Sigmoid colon (tissue), 7 donors: Measurements from ENCODE around the gene GTF3C5. TPM values are rescaled to one million over a fixed set of nuclear protein-coding genes. Genes with fewer than 3 reads are reported as not detected.

Experiments
- DNase-seq: peaks from one replicate; pipeline ENCODE4 v3.0.0-alpha.2; 2019
- H3K27ac ChIP-seq, 4 donors: fragments of 200-600 bp; sonication (generic); one replicate each; pipeline ENCODE4 v1.5.1; 2016 to 2019; ENCODE audit warnings: mild to moderate bottlenecking in 1 of 4
- H3K27me3 ChIP-seq, 3 donors: fragments of 200-600 bp; sonication (generic); one replicate each; pipeline ENCODE4 v1.5.1; 2019; ENCODE audit warnings: mild to moderate bottlenecking in 1 of 3
- H3K36me3 ChIP-seq, 4 donors: fragments of 200-600 bp; sonication (generic); one replicate each; pipeline ENCODE4 v1.5.1; 2016 to 2019
- H3K4me1 ChIP-seq, 4 donors: fragments of 200-600 bp; sonication (generic); one replicate each; pipeline ENCODE4 v1.5.1; 2017 to 2019
- H3K4me3 ChIP-seq, 4 donors: fragments of 200-600 bp; sonication (generic); one replicate each; pipeline ENCODE4 v1.5.1; 2017 to 2019; ENCODE audit warnings: mild to moderate bottlenecking in 2 of 4, moderate library complexity in 1 of 4
- H3K9me3 ChIP-seq, 4 donors: fragments of 200-600 bp in 3 of 4; sonication (generic) in 3 of 4; one replicate each; pipeline versions ENCODE4 v1.5.1 to v1.6.1; 2013 to 2019
- EP300 ChIP-seq, 4 donors: sonication (generic); formaldehyde crosslinking; IDR thresholded peaks; one replicate each; pipeline ENCODE4 v1.6.1; 2017; ENCODE audit warnings: antibody characterized with exemption in 4 of 4
- POLR2A ChIP-seq, 2 donors: fragments of 450-650 bp; IDR thresholded peaks; one replicate each; pipeline ENCODE4 v1.6.1; 2016; ENCODE audit warnings: antibody characterized with exemption in 2 of 2, mild to moderate bottlenecking in 2 of 2, moderate library complexity in 2 of 2
- POLR2AphosphoS5 ChIP-seq, 4 donors: sonication (generic); formaldehyde crosslinking; IDR thresholded peaks; one replicate each; pipeline ENCODE4 v1.6.1; 2017; ENCODE audit warnings: antibody characterized with exemption in 4 of 4
- WGBS, 2 donors: extraction: QIAGEN DNeasy Blood & Tissue Kit; methylation state at CpG; one replicate each; pipeline ENCODE4 v1.1.7; 2013; 5-methylcytosine and 5-hydroxymethylcytosine counted together
- intact Hi-C: fragments of 100-400 bp; cut with DNase I; formaldehyde crosslinking; loops from one replicate; pipeline ENCODE4 v1.15.1; 2023
- polyA plus RNA-seq, 3 donors: library from polyadenylated mRNA; stranded (reverse); fragments of 200-250 nt; gene quantifications; one replicate each; pipeline ENCODE4 v1.2.3, GENCODE V29; 2013
- total RNA-seq, 4 donors: library from RNA; depleted of rRNA; stranded (reverse); fragments of >200 nt; gene quantifications; one replicate each; pipeline ENCODE4 v1.1.0, GENCODE V29; 2016
- TF ChIP-seq, protein P1 (sequence below), 4 experiments: fragments of 450-650 bp in 3 of 4; fragments of 200-600 bp in 1 of 4; IDR thresholded peaks; one replicate each; pipeline ENCODE4 v1.5.1; 2016 to 2019; ENCODE audit warnings: antibody characterized with exemption in 4 of 4, mild to moderate bottlenecking in 3 of 4, moderate library complexity in 2 of 4
- donor health status: healthy with polysubstance abuse.
- donor health status: Bipolar disorder and iron deficiency.
- donor health status: healthy.

GTF3C5 gene
- total and polyA plus RNA-seq, 7 donors = 25.8 to 52.7 (median 47.1) TPM

DNA sequence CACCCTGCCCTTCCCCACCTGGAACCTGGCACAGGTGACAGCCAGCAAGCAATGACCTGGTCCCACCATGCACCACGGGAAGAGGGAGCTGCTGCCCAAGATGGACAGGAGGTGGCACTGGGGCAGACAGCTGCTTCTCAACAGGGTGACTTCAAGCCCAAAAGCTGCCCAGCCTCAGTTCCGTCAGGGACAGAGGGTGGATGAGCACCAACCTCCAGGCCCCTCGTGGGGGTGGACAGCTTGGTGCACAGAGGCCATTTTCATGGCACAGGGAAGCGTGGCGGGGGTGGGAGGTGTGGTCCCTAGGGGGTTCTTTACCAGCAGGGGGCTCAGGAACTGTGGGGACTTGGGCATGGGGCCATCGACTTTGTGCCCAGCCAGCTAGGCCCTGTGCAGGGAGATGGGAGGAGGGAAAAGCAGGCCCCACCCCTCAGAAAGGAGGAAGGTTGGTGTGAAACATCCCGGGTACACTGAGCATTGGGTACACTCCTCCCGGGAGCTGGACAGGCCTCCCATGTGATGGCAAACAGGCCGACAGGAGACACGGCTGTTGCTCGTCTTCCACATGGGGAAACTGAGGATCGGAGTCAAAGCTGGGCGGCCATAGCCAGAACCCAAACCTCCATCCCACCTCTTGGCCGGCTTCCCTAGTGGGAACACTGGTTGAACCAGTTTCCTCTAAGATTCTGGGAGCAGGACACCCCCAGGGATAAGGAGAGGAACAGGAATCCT lies 32.9 kb downstream of the GTF3C5 start:
- no peaks in the 10 kb centered on the region for H3K9me3 ChIP-seq
- H3K27me3 ChIP-seq = no peaks in the 10 kb centered on the region
- peaks cover 0 to 3% (median 0%) of the 10 kb centered on the region in 4 donors for H3K36me3 ChIP-seq
- intact Hi-C loops = no loop called here
- H3K4me3 ChIP-seq = no peak overlapping the region
- DNase-seq = no peak
- H3K4me1 ChIP-seq = no peaks in the 10 kb centered on the region
- no peak overlapping the region for H3K27ac ChIP-seq
- TF ChIP-seq POLR2AphosphoS5 (IDR thresholded peaks at IDR 0.05) = no peak
- TF ChIP-seq EP300 (IDR thresholded peaks at IDR 0.05) = no peak
- TF ChIP-seq, protein P1, sequence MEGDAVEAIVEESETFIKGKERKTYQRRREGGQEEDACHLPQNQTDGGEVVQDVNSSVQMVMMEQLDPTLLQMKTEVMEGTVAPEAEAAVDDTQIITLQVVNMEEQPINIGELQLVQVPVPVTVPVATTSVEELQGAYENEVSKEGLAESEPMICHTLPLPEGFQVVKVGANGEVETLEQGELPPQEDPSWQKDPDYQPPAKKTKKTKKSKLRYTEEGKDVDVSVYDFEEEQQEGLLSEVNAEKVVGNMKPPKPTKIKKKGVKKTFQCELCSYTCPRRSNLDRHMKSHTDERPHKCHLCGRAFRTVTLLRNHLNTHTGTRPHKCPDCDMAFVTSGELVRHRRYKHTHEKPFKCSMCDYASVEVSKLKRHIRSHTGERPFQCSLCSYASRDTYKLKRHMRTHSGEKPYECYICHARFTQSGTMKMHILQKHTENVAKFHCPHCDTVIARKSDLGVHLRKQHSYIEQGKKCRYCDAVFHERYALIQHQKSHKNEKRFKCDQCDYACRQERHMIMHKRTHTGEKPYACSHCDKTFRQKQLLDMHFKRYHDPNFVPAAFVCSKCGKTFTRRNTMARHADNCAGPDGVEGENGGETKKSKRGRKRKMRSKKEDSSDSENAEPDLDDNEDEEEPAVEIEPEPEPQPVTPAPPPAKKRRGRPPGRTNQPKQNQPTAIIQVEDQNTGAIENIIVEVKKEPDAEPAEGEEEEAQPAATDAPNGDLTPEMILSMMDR (IDR thresholded peaks at IDR 0.05) = no peak
- 86 to 88% methylated on average over 14 of the region's 14 CpGs for WGBS, 2 donors

DNA sequence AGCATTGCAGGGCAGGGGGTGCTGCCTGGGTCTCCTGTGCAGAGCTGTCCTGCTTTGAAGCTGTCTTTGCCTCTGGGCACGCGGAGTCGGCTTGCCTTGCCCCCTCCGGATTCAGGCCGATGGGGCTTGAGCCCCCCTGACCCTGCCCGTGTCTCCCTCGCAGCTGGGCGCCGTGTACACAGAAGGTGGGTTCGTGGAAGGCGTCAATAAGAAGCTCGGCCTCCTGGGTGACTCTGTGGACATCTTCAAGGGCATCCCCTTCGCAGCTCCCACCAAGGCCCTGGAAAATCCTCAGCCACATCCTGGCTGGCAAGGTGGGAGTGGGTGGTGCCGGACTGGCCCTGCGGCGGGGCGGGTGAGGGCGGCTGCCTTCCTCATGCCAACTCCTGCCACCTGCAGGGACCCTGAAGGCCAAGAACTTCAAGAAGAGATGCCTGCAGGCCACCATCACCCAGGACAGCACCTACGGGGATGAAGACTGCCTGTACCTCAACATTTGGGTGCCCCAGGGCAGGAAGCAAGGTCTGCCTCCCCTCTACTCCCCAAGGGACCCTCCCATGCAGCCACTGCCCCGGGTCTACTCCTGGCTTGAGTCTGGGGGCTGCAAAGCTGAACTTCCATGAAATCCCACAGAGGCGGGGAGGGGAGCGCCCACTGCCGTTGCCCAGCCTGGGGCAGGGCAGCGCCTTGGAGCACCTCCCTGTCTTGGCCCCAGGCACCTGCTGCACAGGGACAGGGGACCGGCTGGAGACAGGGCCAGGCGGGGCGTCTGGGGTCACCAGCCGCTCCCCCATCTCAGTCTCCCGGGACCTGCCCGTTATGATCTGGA lies 33.7 kb downstream of the GTF3C5 start:
- no peak for TF ChIP-seq EP300 (IDR thresholded peaks at IDR 0.05)
- TF ChIP-seq POLR2AphosphoS5 (IDR thresholded peaks at IDR 0.05) = no peak
- TF ChIP-seq, protein P1 (IDR thresholded peaks at IDR 0.05) = no peak
- no peak for TF ChIP-seq POLR2A (IDR thresholded peaks at IDR 0.05)
- no peak overlapping the region for H3K27ac ChIP-seq
- intact Hi-C loops = no loop called here
- H3K9me3 ChIP-seq = no peaks in the 10 kb centered on the region
- no peaks in the 10 kb centered on the region for H3K27me3 ChIP-seq
- H3K36me3 ChIP-seq = peaks cover 0 to 3% (median 0%) of the 10 kb centered on the region in 4 donors
- no peak for DNase-seq
- 94 to 95% methylated on average over 30 of the region's 30 CpGs for WGBS, 2 donors
- H3K4me3 ChIP-seq = no peak overlapping the region
- no peaks in the 10 kb centered on the region for H3K4me1 ChIP-seq

DNA sequence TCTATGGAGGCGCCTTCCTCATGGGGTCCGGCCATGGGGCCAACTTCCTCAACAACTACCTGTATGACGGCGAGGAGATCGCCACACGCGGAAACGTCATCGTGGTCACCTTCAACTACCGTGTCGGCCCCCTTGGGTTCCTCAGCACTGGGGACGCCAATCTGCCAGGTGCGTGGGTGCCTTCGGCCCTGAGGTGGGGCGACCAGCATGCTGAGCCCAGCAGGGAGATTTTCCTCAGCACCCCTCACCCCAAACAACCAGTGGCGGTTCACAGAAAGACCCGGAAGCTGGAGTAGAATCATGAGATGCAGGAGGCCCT lies 34.2 kb downstream of the GTF3C5 start:
- H3K27ac ChIP-seq = no peak overlapping the region
- H3K36me3 ChIP-seq = peaks cover 0 to 3% (median 0%) of the 10 kb centered on the region in 4 donors
- intact Hi-C loops = no loop called here
- no peak for DNase-seq
- no peaks in the 10 kb centered on the region for H3K4me1 ChIP-seq
- no peak overlapping the region for H3K4me3 ChIP-seq
- 94 to 95% methylated on average over 17 of the region's 17 CpGs for WGBS, 2 donors
- H3K27me3 ChIP-seq = no peaks in the 10 kb centered on the region
- no peaks in the 10 kb centered on the region for H3K9me3 ChIP-seq
- TF ChIP-seq EP300 (IDR thresholded peaks at IDR 0.05) (no peak), POLR2AphosphoS5 (IDR thresholded peaks at IDR 0.05) (no peak)

DNA sequence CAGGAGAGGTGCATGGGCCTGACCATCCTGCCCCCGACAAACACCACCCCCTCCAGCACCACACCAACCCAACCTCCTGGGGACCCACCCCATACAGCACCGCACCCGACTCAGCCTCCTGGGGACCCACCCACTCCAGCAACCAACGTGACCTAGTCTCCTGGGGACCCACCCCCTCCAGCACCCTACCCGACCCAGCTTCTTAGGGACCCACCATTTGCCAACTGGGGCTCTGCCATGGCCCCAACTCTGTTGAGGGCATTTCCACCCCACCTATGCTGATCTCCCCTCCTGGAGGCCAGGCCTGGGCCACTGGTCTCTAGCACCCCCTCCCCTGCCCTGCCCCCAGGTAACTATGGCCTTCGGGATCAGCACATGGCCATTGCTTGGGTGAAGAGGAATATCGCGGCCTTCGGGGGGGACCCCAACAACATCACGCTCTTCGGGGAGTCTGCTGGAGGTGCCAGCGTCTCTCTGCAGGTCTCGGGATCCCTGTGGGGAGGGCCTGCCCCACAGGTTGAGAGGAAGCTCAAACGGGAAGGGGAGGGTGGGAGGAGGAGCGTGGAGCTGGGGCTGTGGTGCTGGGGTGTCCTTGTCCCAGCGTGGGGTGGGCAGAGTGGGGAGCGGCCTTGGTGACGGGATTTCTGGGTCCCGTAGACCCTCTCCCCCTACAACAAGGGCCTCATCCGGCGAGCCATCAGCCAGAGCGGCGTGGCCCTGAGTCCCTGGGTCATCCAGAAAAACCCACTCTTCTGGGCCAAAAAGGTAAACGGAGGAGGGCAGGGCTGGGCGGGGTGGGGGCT lies 35.6 kb downstream of the GTF3C5 start:
- Histone ChIP-seq H3K36me3 (peaks cover 0 to 3% (median 0%) of the 10 kb centered on the region in 4 donors), H3K4me1 (no peaks in the 10 kb centered on the region), H3K27me3 (no peaks in the 10 kb centered on the region), H3K27ac (no peak overlapping the region), H3K9me3 (no peaks in the 10 kb centered on the region), H3K4me3 (no peak overlapping the region)
- TF ChIP-seq, protein P1 (IDR thresholded peaks at IDR 0.05) = no peak
- TF ChIP-seq POLR2A (IDR thresholded peaks at IDR 0.05) (no peak), POLR2AphosphoS5 (IDR thresholded peaks at IDR 0.05) (no peak), EP300 (IDR thresholded peaks at IDR 0.05) (no peak)
- intact Hi-C loops = no loop called here
- WGBS, 2 donors = 93 to 94% methylated on average over 25 of the region's 25 CpGs
- DNase-seq = no peak

DNA sequence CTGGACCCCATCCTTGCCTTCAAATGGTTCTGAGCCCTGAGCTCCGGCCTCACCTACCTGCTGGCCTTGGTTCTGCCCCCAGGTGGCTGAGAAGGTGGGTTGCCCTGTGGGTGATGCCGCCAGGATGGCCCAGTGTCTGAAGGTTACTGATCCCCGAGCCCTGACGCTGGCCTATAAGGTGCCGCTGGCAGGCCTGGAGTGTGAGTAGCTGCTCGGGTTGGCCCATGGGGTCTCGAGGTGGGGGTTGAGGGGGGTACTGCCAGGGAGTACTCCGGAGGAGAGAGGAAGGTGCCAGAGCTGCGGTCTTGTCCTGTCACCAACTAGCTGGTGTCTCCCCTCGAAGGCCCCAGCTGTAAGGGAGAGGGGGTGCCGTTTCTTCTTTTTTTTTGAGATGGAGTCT lies 36.2 kb downstream of the GTF3C5 start:
- TF ChIP-seq, protein P1 (IDR thresholded peaks at IDR 0.05) = no peak
- TF ChIP-seq EP300 (IDR thresholded peaks at IDR 0.05) (no peak), POLR2AphosphoS5 (IDR thresholded peaks at IDR 0.05) (no peak), POLR2A (IDR thresholded peaks at IDR 0.05) (no peak)
- no peaks in the 10 kb centered on the region for H3K4me1 ChIP-seq
- DNase-seq = no peak
- no peak overlapping the region for H3K4me3 ChIP-seq
- 94 to 95% methylated on average over 11 of the region's 11 CpGs for WGBS, 2 donors
- intact Hi-C loops = no loop called here
- H3K27ac ChIP-seq = no peak overlapping the region
- peaks cover 0 to 3% (median 0%) of the 10 kb centered on the region in 4 donors for H3K36me3 ChIP-seq
- no peaks in the 10 kb centered on the region for H3K27me3 ChIP-seq
- H3K9me3 ChIP-seq = no peaks in the 10 kb centered on the region
